Right lobe of liver (tissue), 6 donors: ENCODE measurements around the gene CACNA1S. TPM values are rescaled to one million over a fixed set of nuclear protein-coding genes. Genes with fewer than 3 reads are reported as not detected.

ENCODE experiments used
- ATAC-seq, 4 donors: fragments of 200-7000 bp; cut with Tn5 transposase; one replicate each; pipeline ENCODE4 v1.9.1; 2020; ENCODE audit warnings: mild to moderate bottlenecking in 4 of 4, moderate library complexity in 4 of 4
- DNase-seq, 3 donors: peaks; one replicate each; pipeline ENCODE4 v3.0.0-alpha.2; 2020
- H3K27ac ChIP-seq, 3 donors: fragments of 200-600 bp; one replicate each; pipeline ENCODE4 v1.8.0; 2022
- H3K27me3 ChIP-seq, 2 donors: fragments of 200-600 bp; one replicate each; pipeline ENCODE4 v1.8.0; 2022
- H3K36me3 ChIP-seq, 4 donors: fragments of 200-600 bp; sonication (generic) in 1 of 4; one replicate each; pipeline versions ENCODE4 v1.5.1 to v1.8.0; 2017 to 2022; ENCODE audit warnings: control low read depth in 1 of 4
- H3K4me1 ChIP-seq, 4 donors: fragments of 200-600 bp; sonication (generic) in 1 of 4; one replicate each; pipeline versions ENCODE4 v1.5.1 to v1.8.0; 2017 to 2022; ENCODE audit warnings: control low read depth in 1 of 4
- H3K4me3 ChIP-seq, 3 donors: fragments of 200-600 bp; one replicate each; pipeline ENCODE4 v1.8.0; 2022
- H3K9me3 ChIP-seq, 4 donors: fragments of 200-600 bp; sonication (generic) in 1 of 4; one replicate each; pipeline versions ENCODE4 v1.5.1 to v1.8.0; 2017 to 2022; ENCODE audit warnings: control low read depth in 1 of 4
- CTCF ChIP-seq, 4 donors: fragments of 200-600 bp in 3 of 4; fragments of 450-650 bp in 1 of 4; IDR thresholded peaks; one replicate each; pipeline versions ENCODE4 v1.5.1 to v1.8.0; 2016 to 2022; ENCODE audit warnings: antibody characterized with exemption in 4 of 4, mild to moderate bottlenecking in 2 of 4
- POLR2A ChIP-seq: fragments of 450-650 bp; IDR thresholded peaks from one replicate; pipeline ENCODE4 v1.6.1; 2017; ENCODE audit warnings: antibody characterized with exemption, mild to moderate bottlenecking
- WGBS: methylation state at CpG from one replicate; pipeline ENCODE4 v1.1.6; 2018; ENCODE audit warnings: low coverage, low lambda C conversion rate; ENCODE audit not compliant: insufficient coverage; ENCODE audit errors: missing lambda C conversion rate; 5-methylcytosine and 5-hydroxymethylcytosine counted together
- intact Hi-C, 2 donors: fragments of 100-400 bp; cut with DNase I; formaldehyde crosslinking; loops; one replicate each; pipeline versions ENCODE4 v1.11.2 to v1.14.1; 2022
- total RNA-seq, 6 experiments: library from RNA; depleted of rRNA in 2 of 6; stranded (reverse); fragments of >200 nt in 2 of 6; fragmentation: NEBNext Ultra II Directional in 3 of 6; extraction: Animal tissue kit (Norgen Biotek cat#: 25700) in 3 of 6; gene quantifications; one replicate each; pipeline versions ENCODE4 v1.1.0 to v1.2.4, GENCODE V29; 2016 to 2023
- donor health status: DM: no; HTN: yes; CAD: no.
- donor health status: DM: no; HTN: no; CAD: no.
- donor health status: DM: no; HTN: no; CAD: no.
- donor health status: DM: no; HTN: yes; CAD: no.
- donor health status: DM: no; HTN: yes; CAD: no.

The CACNA1S gene
- total RNA-seq, 6 experiments from 2014 or later, result 0.12 TPM; not detected in 5

GRCh38 chr1:201039876-201040275 is 72.3 kb downstream of the CACNA1S start:
- no peak for TF ChIP-seq POLR2A
- TF ChIP-seq CTCF (IDR thresholded peaks at IDR 0.05), result no peak
- no peaks in the 10 kb centered on the region for H3K4me1 ChIP-seq
- no peaks in the 10 kb centered on the region for H3K9me3 ChIP-seq
- intact Hi-C loops, result loop anchor here (5.0 kb wide), 1 partner anchor 68 kb away; no protein-coding TSS in a partner anchor
- ATAC-seq, result no peak
- H3K4me3 ChIP-seq, result no peak overlapping the region
- WGBS, result 17% methylated on average over 1 of the region's 5 CpGs
- H3K27ac ChIP-seq, result no peak overlapping the region
- no peaks in the 10 kb centered on the region for H3K27me3 ChIP-seq
- no peak for DNase-seq
- no peaks in the 10 kb centered on the region for H3K36me3 ChIP-seq

GRCh38 chr1:201039418-201039817 is 72.8 kb downstream of the CACNA1S start:
- Histone ChIP-seq H3K36me3 (no peaks in the 10 kb centered on the region), H3K4me1 (no peaks in the 10 kb centered on the region), H3K27me3 (no peaks in the 10 kb centered on the region), H3K27ac (no peak overlapping the region), H3K9me3 (no peaks in the 10 kb centered on the region), H3K4me3 (no peak overlapping the region)
- TF ChIP-seq POLR2A (no peak), CTCF (IDR thresholded peaks at IDR 0.05) (no peak)
- WGBS, result no CpG with 5 or more reads among the region's 2 CpGs
- DNase-seq, result peak in 1 of 3 donors; percentile 5
- ATAC-seq, result no peak
- intact Hi-C loops, result no loop called here

DNA sequence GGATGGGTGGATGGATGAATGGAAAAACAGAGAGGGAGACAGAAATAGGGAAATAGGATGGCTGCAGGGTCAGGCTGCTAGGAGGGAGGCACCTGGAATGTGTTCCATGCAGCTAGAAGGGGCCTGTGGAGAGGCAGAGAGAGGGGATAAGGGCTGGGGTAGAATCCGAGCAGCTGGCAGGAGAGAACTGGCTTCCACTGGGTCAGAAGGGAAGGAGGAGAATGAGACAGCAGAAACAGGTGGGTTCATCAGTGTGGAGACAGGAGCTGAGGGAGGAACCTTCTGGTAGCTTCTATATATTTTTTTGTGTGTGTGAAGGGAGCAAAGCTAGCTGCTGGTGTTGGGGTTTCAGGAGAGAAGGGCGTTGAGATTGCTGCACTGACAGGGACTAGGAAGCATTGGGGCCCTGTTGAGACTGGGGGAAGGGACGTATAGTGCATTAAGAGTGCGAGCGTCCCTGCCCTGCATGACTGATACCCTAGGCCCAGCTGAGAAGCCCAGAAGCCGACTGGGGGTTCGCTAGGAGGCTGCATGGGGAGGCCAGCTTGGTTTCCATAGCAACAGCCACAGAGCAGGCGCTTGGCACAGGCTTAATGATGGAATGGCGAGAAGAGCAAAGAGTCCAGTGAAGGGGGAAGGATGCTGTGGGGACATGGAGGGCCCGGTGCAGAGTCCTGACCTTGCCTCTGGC is 73.9 kb downstream of the CACNA1S start:
- H3K36me3 ChIP-seq, result no peaks in the 10 kb centered on the region
- no peaks in the 10 kb centered on the region for H3K9me3 ChIP-seq
- H3K4me3 ChIP-seq, result no peak overlapping the region
- no peak for ATAC-seq
- intact Hi-C loops, result no loop called here
- 82% methylated on average over 6 of the region's 10 CpGs for WGBS
- no peak for TF ChIP-seq CTCF (IDR thresholded peaks at IDR 0.05)
- TF ChIP-seq POLR2A, result no peak
- no peaks in the 10 kb centered on the region for H3K27me3 ChIP-seq
- no peaks in the 10 kb centered on the region for H3K4me1 ChIP-seq
- DNase-seq, result peak in 1 of 3 donors; percentile 20
- no peak overlapping the region for H3K27ac ChIP-seq

- DNase-seq (peak in 1 of 3 donors; percentile 4), ATAC-seq (peak in 3 of 4 donors; percentile 25 to 55 (median 49))
- intact Hi-C loops, result no loop called here
- Histone ChIP-seq H3K27ac (no peak overlapping the region), H3K36me3 (no peaks in the 10 kb centered on the region), H3K4me3 (no peak overlapping the region), H3K27me3 (no peaks in the 10 kb centered on the region), H3K4me1 (no peaks in the 10 kb centered on the region), H3K9me3 (no peaks in the 10 kb centered on the region)
- TF ChIP-seq CTCF (IDR thresholded peaks at IDR 0.05) (no peak), POLR2A (no peak)
- WGBS, result 29% methylated on average over 12 of the region's 12 CpGs
These were observed 75.9 kb downstream of the CACNA1S start for GRCh38 chr1:201036188-201036842.
